HG02981 (cell line): ENCODE results near the gene GPR35.

Experiments used
- ATAC-seq: cut with Tn5 transposase; IDR thresholded peaks from one replicate; pipeline ENCODE4 v1.9.1; 2021; ENCODE audit warnings: mild to moderate bottlenecking, moderate library complexity; ENCODE audit not compliant: unreplicated experiment

The GPR35 gene

DNA sequence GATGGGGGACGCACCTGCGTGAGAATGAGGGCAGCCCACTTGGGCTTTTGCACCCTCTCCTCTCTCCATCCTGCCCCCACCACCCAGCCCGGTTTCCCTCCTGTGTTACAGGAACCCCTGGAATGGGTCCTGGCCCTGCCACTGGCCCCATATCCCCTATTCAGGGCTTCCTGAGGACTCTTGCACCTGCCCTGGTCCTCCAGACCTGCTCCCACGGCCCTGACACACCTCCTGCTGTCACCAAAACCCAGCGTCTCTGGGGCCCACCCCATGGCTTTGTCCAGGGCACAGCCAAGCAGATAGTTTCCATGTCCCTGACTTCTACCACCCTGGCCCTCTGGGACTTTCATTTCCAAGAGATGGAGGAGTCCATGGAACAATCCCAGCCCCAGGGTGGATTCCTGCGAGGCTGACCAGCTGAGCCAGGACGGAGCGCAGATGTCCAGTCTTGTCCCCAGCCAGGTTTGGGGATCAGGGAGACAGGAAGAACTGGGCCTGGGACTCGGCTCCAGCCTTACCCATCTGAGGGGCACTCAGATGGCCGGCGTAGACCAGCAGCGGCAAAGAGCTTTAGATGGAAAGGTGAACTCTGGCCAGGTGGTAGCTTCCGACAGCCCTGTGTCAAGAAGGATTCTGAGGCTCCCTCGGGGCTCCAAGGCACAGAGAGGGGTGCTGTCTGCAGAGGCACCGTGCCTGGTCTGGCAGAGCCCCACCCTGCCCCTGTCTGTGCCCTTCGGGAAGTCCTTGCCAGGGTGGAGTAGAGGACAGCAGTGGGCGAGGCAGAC lies 12.0 kb downstream of the GPR35 start:
- ATAC-seq: no peak

DNA sequence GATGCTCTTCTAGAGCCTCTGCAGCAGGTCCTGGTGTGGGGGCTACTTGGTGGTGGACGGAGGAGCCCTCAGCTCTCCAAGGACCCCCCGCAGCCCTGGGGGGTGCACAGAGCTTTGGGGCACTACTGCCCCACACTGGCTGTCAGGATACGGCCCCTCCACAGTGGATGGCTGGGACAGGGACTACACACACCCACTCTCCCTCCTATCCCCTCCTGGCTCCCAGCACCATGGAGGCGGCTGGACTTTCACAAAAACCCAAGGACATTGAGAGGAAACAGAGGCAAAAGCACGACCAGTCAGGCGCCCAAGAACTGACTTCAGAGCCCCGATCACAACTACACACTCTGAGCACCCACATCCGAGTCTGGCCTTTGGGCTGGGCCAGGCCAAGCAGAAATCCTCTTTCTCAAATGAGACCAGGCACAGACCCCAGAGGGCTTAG lies 12.6 kb downstream of the GPR35 start:
- ATAC-seq: no peak

DNA sequence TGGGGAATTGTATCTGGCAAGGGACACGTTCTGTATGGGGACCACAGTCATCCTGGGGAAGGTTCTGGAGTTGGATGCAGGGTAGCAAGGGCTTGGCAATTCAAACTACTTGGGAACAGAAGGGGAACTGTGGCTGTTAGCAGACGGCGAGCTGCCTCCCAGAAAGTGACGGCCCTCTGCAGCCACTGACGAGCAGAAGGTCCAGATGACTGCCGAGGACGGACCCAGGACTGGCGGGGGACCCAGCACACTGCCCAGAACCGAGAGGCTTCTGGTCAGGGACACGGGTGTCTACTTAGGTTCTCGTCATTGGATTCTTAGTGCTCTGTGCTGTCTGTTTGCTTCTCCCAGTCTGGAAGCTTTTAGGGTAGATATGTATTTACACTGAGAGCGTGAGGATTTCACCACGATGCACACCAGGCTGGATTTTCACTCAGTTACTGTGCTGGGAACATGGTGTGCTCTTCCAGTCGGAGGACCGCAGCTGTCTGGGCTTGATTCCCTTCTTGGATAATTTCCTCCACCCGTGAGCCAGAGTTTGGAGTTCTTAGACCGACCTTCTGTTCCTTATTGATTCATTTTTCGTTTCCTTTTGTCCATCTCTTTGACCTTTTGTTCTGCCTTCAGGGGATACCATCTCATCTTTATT lies 13.4 kb downstream of the GPR35 start:
- ATAC-seq: no peak

DNA sequence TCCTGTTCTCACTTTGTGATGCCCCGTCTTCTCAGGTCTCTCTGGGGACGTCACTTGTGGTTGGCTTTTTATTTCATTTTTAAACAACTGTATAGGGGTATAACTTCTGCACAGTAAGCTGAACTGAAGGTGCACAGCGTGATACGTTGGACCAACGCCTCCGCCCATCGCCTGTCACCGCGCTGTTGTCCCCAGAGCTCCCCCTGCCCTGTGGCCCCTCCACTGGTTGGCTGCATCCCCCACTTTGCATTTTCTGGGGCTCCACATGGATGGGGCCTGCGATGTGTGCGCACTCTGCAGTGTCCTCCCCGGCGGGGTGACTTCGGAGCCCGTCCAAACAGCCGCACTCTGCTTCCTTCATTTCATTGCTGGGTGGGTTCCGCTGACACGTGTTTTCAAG lies 14.3 kb downstream of the GPR35 start:
- no peak for ATAC-seq

DNA sequence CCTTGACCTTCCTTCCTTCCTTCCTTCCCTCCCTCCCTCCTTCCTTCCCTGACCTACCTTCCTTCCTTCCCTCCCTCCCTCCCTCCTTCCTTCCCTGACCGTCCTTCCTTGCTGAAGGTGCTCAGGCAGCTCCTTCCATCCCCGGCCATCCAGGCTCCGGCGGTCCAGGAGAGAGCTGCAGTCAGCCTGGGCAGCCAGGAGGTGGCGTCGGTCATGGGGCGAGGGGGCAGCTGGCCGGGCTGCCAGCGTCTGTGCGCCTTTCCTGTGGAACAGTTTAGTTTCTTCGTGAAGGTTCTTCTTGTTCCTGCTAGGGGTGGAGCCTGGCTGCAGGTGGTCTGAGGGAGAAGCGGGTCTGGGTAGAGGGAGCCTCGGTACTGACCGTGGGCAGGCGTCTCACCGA lies 15.7 kb downstream of the GPR35 start:
- no peak for ATAC-seq

DNA sequence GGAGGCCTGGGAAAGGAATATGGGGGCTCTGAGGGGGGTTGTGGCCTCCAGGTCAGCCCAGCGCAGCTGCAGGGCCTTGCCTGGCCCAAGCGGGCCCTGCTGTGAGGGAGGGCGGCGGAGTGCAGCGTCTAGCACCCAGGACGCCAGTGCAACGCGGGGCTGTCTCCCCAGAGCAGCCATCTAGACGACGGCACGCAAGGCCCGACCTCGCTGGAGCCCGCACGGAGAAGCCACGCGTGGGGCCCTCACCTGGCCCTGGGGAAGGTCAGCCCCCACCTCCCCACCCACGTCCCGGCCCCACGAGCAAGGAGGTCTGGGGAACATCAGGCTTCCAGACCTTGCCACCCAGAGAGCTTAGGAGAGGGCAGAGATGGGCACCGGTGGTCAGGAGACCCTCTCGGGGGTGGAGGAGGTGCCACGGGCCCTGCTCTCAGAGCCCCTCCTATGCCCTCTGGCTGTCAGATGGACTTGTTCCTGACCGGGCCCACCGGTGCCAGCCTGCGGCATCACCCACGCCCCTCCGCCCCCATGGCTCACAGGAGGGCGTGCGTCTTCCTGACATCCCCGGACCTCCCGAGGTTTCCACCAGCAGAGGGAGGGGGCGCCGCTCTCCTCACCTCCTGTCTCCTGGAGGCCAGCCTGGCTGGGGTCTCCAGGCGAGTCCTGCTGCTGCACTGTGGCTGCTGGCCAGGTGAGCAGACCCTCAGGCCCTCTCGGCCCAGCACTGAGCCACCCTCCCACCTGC lies 17.0 kb downstream of the GPR35 start:
- ATAC-seq: no peak

DNA sequence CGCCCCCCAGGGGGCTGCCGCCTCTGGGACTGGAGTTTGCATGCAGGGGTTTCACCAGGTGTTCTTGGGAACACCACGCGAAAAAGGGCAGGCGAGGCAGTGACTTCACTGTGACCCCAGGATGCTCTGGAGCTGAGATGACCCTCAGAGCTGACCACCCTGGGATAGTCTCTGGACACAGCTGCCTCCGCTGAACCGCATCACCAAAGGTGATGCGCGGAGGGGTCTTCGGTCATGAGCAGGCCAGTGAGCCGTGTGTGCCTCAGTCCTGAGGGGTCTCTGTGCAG lies 17.5 kb downstream of the GPR35 start:
- no peak for ATAC-seq

DNA sequence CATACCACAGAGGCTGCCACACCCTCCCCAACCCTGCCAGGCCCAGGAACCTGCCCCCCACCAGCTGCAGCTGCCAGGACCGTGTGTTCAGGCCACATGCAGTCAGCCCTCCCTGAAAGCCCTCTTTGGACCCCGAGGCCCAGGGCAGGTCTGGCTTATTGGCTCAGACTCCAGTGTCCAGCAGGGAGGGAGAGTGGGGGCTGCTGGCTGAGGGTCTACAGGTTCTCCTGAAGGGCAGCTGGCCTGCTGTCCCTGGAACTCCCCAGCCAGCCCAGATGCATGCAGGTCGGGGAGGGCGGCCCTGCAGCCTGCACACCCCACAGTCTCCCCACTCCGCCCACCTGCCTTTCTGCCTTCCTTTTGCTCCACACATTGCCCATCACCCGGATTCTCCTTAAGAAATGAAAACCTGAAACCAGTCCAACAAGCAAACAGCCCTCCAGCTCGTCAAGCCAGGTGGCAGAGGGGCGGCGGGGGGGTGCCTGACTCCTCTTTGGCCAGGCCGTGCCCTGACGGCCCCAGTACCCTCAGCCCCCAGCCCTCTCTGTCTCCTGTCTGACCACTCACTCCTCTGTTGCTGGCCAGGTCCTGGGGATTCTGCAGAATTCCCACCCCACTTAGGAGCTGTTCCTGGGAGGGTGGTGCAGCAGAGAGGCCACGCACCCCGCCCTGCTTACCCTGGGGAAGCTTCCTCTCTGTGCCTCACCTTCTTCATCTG lies 18.0 kb downstream of the GPR35 start:
- ATAC-seq: no peak

DNA sequence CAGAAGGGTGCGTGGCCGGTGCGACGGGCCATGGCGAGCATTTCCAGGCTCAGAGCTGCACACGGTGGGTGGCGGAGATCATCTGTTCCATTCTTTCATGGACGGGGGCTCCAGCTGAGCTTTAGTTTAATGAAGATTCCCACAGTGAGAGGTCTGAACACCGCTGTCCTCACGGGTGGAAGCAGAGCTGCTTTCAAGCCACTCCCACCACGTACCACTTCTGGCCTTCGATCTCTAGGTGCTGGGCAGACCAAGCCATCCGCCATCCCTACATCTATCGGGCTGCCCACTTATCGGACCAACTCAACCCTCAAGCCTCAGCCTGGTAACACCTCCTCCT lies 18.5 kb downstream of the GPR35 start:
- ATAC-seq: no peak

DNA sequence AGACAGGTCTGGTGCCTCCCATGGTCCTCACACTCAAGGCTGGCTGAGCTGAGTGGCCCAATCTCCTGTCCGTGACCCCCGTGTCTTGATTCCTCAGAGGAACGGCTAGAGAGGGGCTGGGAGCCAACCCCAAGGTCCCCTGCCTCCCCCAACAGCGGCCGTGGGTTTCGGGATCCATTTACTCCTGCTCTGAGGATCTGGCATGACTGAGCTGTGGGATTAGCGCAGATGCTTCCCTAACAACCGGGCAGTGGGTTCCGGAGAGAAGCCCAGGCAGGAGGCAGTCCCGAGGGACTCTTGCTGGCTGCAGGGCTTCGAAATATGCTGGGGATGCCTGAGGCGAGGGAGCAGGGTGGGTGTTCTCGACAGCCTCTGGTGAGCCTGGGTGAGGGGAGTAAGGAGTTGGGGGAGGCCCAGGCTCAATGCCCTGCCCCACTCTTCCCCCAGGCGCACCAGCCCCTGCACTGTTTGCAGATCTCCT lies 18.9 kb downstream of the GPR35 start:
- ATAC-seq: no peak

DNA sequence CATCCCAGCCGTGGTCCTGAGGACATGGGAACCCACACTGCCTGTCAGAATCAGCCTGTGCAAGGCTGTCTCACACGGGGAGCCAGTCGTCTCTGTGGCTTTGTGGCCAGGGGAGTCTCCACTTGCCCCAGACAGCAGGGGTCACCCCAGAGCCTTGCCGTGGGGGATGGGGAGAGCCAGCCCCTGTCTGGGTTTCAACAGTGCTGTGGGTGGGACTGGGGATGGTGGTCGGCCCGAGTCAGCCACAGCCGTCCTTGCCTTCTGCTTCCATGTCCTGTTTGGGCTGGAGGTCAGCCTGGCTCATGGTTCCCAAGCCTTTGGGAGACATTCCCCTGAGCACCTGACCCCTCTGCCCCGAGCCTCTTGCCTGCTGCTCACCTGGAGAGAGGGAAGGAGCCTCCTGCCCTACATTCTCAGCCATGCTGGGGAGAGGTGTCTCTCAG lies 19.6 kb downstream of the GPR35 start:
- ATAC-seq: no peak

DNA sequence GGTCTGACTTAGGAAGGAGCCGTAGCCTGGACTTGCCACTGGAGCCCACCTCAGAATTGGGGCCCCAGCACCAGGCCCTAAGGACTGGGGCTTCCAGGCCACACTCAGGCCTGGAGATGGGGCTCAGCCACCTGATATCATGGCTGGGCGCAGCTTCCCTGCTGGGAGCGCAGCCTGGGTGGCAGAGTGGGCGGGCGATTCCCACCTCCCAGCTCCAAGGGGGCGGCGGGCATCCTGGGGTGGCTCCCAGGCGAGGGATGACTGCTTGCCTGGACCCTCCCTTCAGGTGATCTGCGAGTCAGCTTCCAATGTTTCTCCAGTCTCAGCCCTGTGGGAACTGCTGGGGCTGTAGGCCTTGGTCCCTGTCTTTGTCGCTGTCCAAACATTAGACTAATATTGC lies 20.1 kb downstream of the GPR35 start:
- ATAC-seq: no peak

DNA sequence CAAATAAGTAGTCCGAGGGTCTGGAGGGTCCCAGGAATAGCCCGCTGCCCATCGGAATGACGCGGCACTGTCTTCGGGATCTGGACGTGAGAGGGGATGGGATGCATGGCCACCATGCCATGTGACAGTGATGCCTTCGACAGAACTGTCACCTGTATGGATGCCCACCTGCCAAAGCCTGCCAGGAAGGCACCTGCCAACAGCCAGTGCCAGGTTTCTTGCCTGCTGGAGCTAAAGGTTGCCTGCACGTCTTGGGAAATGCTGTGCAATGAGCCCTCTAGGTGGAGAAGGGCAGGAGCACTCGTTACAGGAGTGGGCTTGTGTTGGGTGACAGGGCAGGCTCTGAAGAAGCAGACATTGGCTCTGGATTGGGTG lies 20.5 kb downstream of the GPR35 start:
- ATAC-seq: no peak

DNA sequence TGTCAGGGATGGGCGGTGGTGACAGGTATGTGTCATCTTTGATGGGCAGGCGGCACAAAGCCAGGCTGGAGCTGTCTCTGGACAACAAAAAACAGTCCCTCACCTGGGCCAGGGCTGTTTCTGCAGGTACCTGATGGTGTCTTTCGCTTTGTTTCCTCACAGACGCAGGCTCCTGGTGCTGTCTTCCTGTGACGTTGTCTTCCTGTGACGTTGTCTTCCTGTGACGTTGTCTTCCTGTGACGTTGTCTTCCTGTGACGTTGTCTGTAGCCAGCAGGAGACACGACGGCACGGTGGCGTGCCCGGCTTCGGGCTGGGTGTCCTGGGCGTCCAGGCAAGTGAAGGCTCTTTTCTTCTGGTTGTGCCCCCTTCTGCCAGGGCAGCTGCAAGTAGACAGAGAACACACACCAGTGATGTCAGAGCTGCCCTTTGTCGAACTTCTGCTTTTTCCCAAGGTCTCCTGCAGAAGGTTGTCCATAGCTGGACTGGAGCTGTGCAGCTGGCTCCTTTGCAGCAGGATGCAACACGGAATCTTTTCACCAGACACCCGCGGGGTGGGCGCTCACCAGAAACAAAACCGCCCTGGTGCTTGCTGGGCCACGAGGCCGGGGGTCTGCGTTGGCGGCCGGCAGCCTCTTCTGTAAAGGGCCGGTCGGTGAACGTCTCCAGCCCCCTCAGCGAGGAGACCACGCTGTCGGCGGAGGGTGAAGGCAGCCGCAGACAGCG lies 21.1 kb downstream of the GPR35 start:
- ATAC-seq: no peak

DNA sequence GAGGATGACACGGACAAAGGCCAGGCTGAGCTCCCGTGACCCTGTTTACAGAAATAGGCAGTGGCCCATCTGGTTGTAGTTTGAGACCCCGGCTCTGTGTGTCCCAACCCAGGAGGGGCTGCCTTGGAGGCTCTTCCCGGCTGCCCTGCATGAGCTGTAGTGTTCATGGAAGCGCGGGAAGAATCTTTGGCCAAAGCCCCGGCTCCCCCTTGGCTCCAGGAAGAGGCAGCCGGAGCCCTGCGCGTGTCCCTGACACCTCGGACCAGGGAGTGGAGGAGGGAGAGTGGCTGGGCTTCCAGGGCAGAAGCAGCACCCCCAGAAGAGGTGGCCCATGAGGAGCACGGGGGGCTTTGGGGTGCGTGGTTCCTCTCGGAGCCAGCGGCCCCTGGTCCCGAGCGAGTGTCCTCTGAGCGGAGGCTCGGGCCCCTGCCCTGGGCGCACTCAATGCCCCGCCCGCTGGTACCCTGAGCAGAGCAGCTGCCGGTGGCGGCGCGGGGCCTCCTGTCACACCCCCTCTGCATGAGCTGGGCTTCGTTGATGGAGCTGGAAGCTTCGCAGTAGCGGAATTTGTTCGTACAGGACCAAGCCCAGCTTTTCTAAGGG lies 21.7 kb downstream of the GPR35 start:
- ATAC-seq: no peak

DNA sequence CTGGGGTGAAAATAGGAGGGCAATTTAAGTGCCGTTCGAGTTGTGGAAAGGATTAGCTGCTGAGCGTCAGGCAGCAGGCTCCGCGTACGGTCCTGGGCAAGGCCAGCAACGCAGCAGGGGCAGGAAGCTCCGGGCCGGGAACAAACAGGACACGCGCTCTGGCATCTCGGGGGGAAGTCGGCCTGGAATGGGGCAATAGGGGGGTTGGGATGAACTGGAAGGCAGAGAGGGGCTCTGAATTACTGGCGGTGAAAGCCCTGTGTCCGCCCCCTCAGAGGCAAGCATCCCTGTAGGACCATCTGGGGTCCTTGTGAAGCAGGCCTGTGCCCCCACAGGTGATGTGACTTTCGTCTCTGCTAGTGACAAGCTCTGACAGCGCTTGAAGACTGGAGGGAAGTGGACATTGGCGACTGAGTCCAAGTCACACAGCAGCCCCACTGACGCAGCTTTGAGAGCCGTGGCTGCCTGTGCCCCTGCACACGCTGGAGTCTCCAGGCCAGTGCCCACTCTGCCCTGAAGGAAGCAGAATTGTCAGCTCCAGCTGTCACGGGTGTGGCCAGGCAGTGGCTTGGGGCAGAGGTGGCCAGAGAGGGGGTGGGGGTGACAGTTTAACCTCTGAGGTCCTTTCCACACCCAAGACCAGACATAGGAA lies 22.3 kb downstream of the GPR35 start:
- ATAC-seq: no peak

DNA sequence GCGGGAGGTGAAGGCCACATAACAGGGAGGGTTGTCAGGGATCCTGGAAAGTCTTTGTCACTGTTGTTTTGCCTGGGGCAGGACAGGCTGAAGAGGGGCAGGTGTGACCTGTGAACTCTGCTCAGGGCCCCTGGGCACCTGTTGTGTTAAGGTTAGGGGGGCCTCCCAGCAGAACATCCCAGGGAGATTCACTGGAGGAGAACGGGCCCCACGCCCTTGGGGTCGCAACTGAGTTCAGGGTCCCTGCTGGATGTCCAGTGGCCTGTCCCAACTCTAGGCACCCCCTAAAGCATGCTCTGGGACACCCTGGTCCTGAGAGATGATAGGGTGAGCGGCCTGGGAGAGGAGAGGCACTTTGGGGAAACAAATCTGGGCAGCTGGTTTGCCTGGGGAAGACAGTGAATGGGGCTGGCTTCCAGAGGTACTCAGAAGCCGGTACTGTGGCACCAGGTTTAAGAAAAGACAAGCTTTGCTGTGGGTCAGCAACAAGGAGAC lies 22.9 kb downstream of the GPR35 start:
- no peak for ATAC-seq

DNA sequence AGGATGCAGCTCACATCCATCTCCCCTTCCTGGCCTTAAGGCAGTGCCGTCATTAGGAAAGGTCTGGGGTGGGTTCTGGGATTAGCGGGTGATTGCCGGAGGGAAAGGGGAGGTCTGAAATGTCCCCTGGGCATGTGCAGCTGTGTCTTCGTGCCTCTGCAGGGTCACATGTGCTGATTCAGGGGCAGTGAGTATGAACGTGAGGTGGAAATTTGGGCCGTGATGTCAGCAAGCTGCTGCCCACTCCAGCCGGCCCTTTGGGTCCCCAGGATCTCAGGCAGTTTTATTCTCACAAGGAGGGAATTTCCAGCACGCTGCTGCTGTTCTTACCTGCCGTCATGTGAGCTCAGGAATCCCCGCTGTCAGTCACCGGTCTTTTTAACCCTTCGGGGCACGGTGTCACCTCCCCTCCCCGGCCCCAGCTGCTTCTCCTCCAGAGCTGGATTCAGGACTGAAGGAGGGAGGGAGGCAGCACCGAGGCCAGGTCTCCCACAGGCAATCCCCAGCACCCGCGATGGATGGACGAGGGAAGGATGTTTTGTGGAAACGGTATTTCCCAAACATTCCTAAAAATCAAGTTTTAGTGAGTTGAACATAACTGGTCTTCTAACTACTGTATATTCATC lies 23.5 kb downstream of the GPR35 start:
- ATAC-seq: no peak

DNA sequence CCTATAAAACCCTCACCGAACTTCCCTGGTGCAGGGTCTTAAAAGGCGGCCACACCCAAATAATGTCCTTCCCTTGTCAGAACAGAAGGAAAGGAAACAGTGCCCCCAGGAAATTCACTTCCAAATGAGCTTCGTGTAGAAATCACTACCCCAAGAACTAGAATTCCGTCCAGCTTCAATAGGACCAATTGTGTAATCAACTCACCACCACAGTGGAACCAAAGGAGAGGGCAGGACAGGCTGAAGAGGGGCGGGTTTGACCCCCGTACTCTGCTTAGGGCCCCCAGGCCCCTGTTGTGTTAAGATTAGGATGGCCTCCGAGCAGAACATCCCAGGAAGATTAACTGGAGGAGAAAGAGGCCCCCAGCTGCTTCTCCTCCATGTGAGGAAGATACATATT lies 24.1 kb downstream of the GPR35 start:
- ATAC-seq: no peak
